ENCODE measurements around the gene ANO2.

Gene ANO2

GRCh38 chr12:5881101-5881606 is 63.9 kb downstream of the ANO2 start:
- H3K4me3 ChIP-seq (ENCODE audit: low read depth, low read length) = no peak overlapping the region
- no peak for DNase-seq (ENCODE audit: low read depth)
- TF ChIP-seq, protein P1, sequence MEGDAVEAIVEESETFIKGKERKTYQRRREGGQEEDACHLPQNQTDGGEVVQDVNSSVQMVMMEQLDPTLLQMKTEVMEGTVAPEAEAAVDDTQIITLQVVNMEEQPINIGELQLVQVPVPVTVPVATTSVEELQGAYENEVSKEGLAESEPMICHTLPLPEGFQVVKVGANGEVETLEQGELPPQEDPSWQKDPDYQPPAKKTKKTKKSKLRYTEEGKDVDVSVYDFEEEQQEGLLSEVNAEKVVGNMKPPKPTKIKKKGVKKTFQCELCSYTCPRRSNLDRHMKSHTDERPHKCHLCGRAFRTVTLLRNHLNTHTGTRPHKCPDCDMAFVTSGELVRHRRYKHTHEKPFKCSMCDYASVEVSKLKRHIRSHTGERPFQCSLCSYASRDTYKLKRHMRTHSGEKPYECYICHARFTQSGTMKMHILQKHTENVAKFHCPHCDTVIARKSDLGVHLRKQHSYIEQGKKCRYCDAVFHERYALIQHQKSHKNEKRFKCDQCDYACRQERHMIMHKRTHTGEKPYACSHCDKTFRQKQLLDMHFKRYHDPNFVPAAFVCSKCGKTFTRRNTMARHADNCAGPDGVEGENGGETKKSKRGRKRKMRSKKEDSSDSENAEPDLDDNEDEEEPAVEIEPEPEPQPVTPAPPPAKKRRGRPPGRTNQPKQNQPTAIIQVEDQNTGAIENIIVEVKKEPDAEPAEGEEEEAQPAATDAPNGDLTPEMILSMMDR (IDR thresholded peaks at IDR 0.05; ENCODE audit: insufficient read depth, low read depth, low read length, missing control alignments) = no peak

DNA sequence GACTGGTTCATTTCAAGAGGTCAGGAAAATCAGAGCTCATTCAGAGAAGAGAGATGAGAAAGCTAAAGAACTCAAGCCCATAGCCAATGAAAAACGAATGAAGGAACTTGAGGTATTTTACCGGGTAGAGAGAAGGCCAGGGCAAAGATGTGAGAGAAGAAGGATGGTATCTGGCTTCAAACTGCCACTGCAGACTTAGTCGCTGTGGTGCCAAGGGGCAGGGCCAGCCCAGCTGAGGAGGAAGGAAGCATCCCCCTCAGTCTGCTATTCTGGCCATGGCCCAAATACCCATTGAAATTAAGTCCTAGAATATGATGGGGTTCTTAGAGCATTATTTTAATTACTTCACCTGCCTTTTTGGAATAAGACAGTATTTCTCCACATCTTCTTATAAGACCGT is 69.2 kb downstream of the ANO2 start:
- TF ChIP-seq, protein P1 (IDR thresholded peaks at IDR 0.05; ENCODE audit: insufficient read depth, low read depth, low read length, missing control alignments) = no peak
- no peak for DNase-seq (ENCODE audit: low read depth)
- no peak overlapping the region for H3K4me3 ChIP-seq (ENCODE audit: low read depth, low read length)

DNA sequence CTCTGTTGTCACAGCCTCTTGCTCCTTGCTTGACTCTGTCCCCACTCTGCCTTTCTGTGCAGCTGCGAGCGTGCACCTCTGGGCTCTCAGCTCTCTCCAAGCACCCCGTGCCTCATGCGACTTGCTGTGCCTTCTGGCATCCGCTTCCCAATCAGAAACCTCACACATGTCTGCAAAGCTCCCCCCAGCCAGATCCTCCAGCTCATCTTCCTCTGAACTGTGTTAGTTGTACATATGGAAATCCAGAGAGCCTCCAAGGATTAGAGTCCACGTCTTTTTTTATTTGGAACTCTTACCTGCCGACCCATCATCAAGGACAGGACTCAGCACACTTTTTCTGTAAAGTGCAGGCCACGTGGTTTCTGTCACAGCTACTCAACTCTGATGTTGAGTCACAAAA is 70.5 kb downstream of the ANO2 start:
- DNase-seq (ENCODE audit: low read depth) = no peak
- H3K4me3 ChIP-seq (ENCODE audit: low read depth, low read length) = no peak overlapping the region
- TF ChIP-seq, protein P1 (IDR thresholded peaks at IDR 0.05; ENCODE audit: insufficient read depth, low read depth, low read length, missing control alignments) = no peak

- no peak for DNase-seq (ENCODE audit: low read depth)
- H3K4me3 ChIP-seq (ENCODE audit: low read depth, low read length) = no peak overlapping the region
- TF ChIP-seq, protein P1 (IDR thresholded peaks at IDR 0.05; ENCODE audit: insufficient read depth, low read depth, low read length, missing control alignments) = no peak
Measured at GRCh38 chr12:5873281-5873919, 71.7 kb downstream of the ANO2 start.

DNA sequence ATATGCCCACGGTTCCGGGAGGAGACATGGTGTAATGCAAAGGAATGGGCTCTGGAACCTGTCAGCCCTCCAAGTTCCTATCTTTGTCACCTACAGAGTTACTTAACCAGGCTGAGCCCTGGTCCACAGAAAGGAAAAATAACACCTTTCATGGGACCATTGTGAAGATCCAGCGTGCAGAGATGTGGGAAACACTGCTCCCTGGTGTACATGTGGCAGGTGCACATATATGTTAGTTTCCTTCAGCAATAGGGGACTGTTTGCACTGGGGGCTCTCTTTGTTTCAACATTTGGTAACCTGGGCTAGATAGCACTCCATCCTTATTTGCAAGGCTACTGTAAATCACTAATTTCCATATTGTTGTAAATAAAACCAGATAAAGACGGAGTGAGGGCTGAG is 72.3 kb downstream of the ANO2 start:
- peak; percentile 4 for DNase-seq (ENCODE audit: low read depth)
- TF ChIP-seq, protein P1 (IDR thresholded peaks at IDR 0.05; ENCODE audit: insufficient read depth, low read depth, low read length, missing control alignments) = no peak
- H3K4me3 ChIP-seq (ENCODE audit: low read depth, low read length) = no peak overlapping the region

DNA sequence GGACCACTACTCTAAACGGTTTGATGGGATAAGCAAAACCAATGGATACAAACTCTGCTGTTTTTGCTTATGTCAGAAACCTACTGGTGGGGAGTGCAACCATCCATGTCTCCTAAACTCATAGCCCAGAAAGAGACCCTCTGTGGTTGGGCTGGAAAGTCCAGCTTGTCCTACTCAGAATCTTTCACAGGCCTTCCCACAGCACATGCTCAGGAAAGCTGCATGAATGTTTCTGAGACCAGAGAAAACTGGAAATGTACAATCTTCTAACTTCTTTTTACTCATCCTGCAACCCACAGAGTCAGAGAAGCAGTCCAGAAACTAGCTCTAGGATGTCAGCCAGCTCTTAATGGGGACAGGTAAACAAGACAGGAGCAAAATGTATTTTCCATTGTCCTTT is 73.3 kb downstream of the ANO2 start:
- no peak overlapping the region for H3K4me3 ChIP-seq (ENCODE audit: low read depth, low read length)
- TF ChIP-seq, protein P1 (IDR thresholded peaks at IDR 0.05; ENCODE audit: insufficient read depth, low read depth, low read length, missing control alignments) = no peak
- DNase-seq (ENCODE audit: low read depth) = no peak

- no peak for DNase-seq (ENCODE audit: low read depth)
- TF ChIP-seq, protein P1 (IDR thresholded peaks at IDR 0.05; ENCODE audit: insufficient read depth, low read depth, low read length, missing control alignments) = no peak
Measured at GRCh38 chr12:5870183-5870582, 74.9 kb downstream of the ANO2 start.

More at GRCh38 chr12:5870183-5870582, 74.9 kb downstream of the ANO2 start:
- H3K4me3 ChIP-seq (ENCODE audit: low read depth, low read length) = no peak overlapping the region

All from GM12865 (cell line).